Upper lobe of right lung (tissue), 1 donor: ENCODE measurements around the gene NAV3. TPM values are rescaled to one million over a fixed set of nuclear protein-coding genes. Genes with fewer than 3 reads are reported as not detected.

Source experiments
- ATAC-seq: fragments of 200-7000 bp; cut with Tn5 transposase; one replicate; pipeline ENCODE4 v1.9.1; 2020; ENCODE audit warnings: mild to moderate bottlenecking, moderate library complexity
- DNase-seq: peaks from one replicate; pipeline ENCODE4 v3.0.0-alpha.2; 2020
- H3K27ac ChIP-seq: fragments of 200-600 bp; one replicate; pipeline ENCODE4 v1.8.0; 2022
- H3K27me3 ChIP-seq: fragments of 200-600 bp; one replicate; pipeline ENCODE4 v1.8.0; 2022; ENCODE audit warnings: mild to moderate bottlenecking
- H3K36me3 ChIP-seq: fragments of 200-600 bp; one replicate; pipeline ENCODE4 v1.8.0; 2022
- H3K4me1 ChIP-seq: fragments of 200-600 bp; one replicate; pipeline ENCODE4 v1.8.0; 2022
- H3K4me3 ChIP-seq: fragments of 200-600 bp; one replicate; pipeline ENCODE4 v1.8.0; 2022; ENCODE audit warnings: mild to moderate bottlenecking
- H3K9me3 ChIP-seq: fragments of 200-600 bp; one replicate; pipeline ENCODE4 v1.8.0; 2022
- intact Hi-C: fragments of 100-400 bp; cut with DNase I; formaldehyde crosslinking; loops from one replicate; pipeline ENCODE4 v1.11.0; 2022
- total RNA-seq: library from RNA; stranded (reverse); fragmentation: NEBNext Ultra II Directional; extraction: Animal tissue kit (Norgen Biotek cat#: 25700); gene quantifications from one replicate; pipeline ENCODE4 v1.2.1, GENCODE V29; 2021
- TF ChIP-seq, protein P1 (sequence below): fragments of 200-600 bp; IDR thresholded peaks from one replicate; pipeline ENCODE4 v1.8.0; 2022; ENCODE audit warnings: antibody characterized with exemption
- donor health status: DM: no; HTN: yes; CAD: no; lungs with severe emphysema.

The NAV3 gene
- total RNA-seq, 1 donor from 2014 or later, result 17.8 TPM

GRCh38 chr12:78164154-78164553, 333.5 kb downstream of the NAV3 start:
- intact Hi-C loops, result no loop called here
- H3K4me1 ChIP-seq, result no peaks in the 10 kb centered on the region
- H3K27me3 ChIP-seq, result no peaks in the 10 kb centered on the region
- DNase-seq, result no peak
- no peak overlapping the region for H3K27ac ChIP-seq
- no peak for ATAC-seq
- TF ChIP-seq, protein P1, sequence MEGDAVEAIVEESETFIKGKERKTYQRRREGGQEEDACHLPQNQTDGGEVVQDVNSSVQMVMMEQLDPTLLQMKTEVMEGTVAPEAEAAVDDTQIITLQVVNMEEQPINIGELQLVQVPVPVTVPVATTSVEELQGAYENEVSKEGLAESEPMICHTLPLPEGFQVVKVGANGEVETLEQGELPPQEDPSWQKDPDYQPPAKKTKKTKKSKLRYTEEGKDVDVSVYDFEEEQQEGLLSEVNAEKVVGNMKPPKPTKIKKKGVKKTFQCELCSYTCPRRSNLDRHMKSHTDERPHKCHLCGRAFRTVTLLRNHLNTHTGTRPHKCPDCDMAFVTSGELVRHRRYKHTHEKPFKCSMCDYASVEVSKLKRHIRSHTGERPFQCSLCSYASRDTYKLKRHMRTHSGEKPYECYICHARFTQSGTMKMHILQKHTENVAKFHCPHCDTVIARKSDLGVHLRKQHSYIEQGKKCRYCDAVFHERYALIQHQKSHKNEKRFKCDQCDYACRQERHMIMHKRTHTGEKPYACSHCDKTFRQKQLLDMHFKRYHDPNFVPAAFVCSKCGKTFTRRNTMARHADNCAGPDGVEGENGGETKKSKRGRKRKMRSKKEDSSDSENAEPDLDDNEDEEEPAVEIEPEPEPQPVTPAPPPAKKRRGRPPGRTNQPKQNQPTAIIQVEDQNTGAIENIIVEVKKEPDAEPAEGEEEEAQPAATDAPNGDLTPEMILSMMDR, result no peak
- H3K4me3 ChIP-seq, result no peak overlapping the region
- H3K9me3 ChIP-seq, result no peaks in the 10 kb centered on the region
- no peaks in the 10 kb centered on the region for H3K36me3 ChIP-seq

DNA sequence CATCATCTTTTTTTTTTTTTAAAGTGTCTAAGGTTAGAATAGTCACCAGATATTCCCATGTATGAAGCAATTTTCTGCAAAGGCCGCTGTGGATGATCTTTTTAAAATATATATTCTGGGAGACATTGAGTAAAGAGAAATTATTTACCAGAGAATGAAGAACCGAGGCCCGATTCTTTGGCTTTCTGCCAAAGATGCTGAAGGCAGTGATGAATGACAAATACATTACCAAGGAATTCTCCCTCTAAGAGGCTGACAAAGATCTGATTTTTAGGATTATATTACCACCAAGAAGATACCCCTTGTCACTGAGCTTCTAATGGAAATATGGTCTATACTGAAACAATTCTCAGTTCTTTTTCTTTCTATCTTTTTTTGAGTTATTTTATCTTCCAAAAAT, 336.8 kb downstream of the NAV3 start:
- no peaks in the 10 kb centered on the region for H3K27me3 ChIP-seq
- DNase-seq (no peak), ATAC-seq (no peak)
- no peaks in the 10 kb centered on the region for H3K9me3 ChIP-seq
- no peaks in the 10 kb centered on the region for H3K4me1 ChIP-seq
- H3K27ac ChIP-seq, result no peak overlapping the region
- TF ChIP-seq, protein P1, result no peak
- H3K36me3 ChIP-seq, result no peaks in the 10 kb centered on the region
- intact Hi-C loops, result no loop called here
- no peak overlapping the region for H3K4me3 ChIP-seq

- H3K27me3 ChIP-seq, result no peaks in the 10 kb centered on the region
- H3K4me1 ChIP-seq, result no peaks in the 10 kb centered on the region
- no peak overlapping the region for H3K27ac ChIP-seq
- TF ChIP-seq, protein P1, result no peak
- no peak overlapping the region for H3K4me3 ChIP-seq
- no peak for ATAC-seq
- H3K36me3 ChIP-seq, result no peaks in the 10 kb centered on the region
- no peaks in the 10 kb centered on the region for H3K9me3 ChIP-seq
- no peak for DNase-seq
- intact Hi-C loops, result no loop called here
Measured at GRCh38 chr12:78171061-78171460, 340.4 kb downstream of the NAV3 start.

DNA sequence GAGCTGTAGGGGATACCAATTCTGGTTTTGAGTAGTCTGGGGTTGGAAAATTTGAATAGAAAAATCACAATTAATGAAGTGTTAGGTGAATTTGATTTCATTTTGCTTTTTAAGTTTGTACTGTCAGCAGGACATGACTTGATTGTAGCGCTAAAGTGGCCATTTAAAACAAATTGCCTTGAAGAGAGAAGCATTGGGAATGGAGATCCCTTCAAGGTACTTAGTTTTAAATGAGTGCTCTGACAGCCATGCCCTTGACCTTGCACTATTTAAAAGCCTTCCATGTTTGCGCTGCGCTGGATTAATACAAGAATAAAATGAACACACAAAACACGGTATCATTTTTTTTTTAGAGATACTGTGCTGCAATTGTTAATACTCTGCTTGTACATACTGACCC, 345.9 kb downstream of the NAV3 start:
- Histone ChIP-seq H3K27ac (no peak overlapping the region), H3K36me3 (no peaks in the 10 kb centered on the region), H3K4me3 (no peak overlapping the region), H3K4me1 (no peaks in the 10 kb centered on the region), H3K27me3 (no peaks in the 10 kb centered on the region), H3K9me3 (no peaks in the 10 kb centered on the region)
- intact Hi-C loops, result no loop called here
- DNase-seq (no peak), ATAC-seq (no peak)
- TF ChIP-seq, protein P1, result no peak

DNA sequence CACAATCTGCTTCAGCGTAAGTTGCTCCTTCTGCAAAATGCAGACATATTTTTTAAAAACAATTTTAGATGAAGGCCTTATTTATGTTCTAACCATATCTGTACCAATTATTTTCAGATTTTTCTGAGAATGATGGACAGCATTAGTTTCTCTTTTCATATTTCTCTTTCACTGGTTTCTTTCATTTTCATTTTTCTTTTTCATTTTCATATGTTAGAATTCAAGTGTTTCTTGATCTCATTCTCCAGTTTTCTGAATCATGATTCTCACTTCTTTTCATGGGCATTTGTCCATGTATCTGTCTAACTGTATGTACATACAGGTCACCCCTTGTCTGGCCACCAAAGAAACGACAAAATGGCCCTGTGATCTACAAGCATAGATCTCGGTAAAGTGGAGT, 346.6 kb downstream of the NAV3 start:
- H3K27me3 ChIP-seq, result no peaks in the 10 kb centered on the region
- H3K4me3 ChIP-seq, result no peak overlapping the region
- no peaks in the 10 kb centered on the region for H3K36me3 ChIP-seq
- no peak overlapping the region for H3K27ac ChIP-seq
- intact Hi-C loops, result no loop called here
- H3K4me1 ChIP-seq, result no peaks in the 10 kb centered on the region
- TF ChIP-seq, protein P1, result no peak
- no peak for DNase-seq
- no peaks in the 10 kb centered on the region for H3K9me3 ChIP-seq
- ATAC-seq, result no peak

DNA sequence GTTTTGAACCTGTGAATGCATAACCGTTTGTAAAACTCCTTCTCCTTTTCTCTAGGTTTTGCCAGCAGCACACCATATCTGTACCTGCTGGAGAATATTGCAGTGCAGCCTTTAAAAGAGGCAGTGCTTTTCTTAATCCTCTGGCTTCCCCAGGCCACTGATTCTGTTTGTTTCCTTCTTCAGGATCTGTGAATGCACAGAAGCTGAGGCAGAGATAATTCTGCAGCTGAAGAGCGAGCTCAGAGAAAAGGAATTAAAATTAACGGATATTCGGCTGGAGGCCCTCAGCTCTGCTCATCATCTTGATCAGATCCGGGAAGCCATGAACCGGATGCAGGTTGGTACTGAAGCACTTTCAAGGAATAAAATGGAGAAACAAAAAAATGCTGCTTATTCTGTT, 348.7 kb downstream of the NAV3 start:
- DNase-seq (no peak), ATAC-seq (no peak)
- no peak overlapping the region for H3K27ac ChIP-seq
- H3K4me1 ChIP-seq, result no peaks in the 10 kb centered on the region
- H3K27me3 ChIP-seq, result no peaks in the 10 kb centered on the region
- H3K4me3 ChIP-seq, result no peak overlapping the region
- no peaks in the 10 kb centered on the region for H3K36me3 ChIP-seq
- no peaks in the 10 kb centered on the region for H3K9me3 ChIP-seq
- intact Hi-C loops, result no loop called here
- TF ChIP-seq, protein P1, result no peak
